ENCODE measurements around the gene TMEM186.

The TMEM186 gene

DNA sequence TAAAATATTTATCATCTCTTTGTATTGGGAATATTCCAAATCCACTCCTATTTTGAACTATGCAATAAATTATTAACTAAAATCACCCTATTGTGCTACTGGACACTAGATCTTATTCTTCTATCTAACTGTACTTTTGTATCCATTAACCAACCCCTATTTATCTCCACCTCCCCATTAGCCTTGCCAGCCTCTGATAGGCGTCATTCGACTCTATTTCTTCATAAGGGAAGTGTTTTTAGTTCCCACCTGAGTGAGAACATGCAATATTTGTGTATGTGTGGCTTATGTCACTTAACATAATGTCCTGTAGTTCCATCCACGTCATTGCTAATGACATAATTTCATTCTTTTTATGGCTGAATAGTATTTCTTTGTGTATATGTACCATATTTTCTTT, 23.9 kb downstream of the TMEM186 start:
- TF ChIP-seq Cebpa-rat (IDR thresholded peaks at IDR 0.05), result no peak
- Histone ChIP-seq H3K4me2 (no peak overlapping the region), H3K36me3 (peaks cover 28 to 81% (median 51%) of the 10 kb centered on the region in 11 experiments), H4K20me1 (no peaks in the 10 kb centered on the region), H3K27me3 (no peaks in the 10 kb centered on the region), H3K27ac (no peak overlapping the region), H3K4me3 (no peak overlapping the region), H3K9me3 (replicated peaks in 1 of 11) (no peaks in the 10 kb centered on the region), H3K9ac (no peak overlapping the region), H3K4me1 (no peaks in the 10 kb centered on the region)

DNA sequence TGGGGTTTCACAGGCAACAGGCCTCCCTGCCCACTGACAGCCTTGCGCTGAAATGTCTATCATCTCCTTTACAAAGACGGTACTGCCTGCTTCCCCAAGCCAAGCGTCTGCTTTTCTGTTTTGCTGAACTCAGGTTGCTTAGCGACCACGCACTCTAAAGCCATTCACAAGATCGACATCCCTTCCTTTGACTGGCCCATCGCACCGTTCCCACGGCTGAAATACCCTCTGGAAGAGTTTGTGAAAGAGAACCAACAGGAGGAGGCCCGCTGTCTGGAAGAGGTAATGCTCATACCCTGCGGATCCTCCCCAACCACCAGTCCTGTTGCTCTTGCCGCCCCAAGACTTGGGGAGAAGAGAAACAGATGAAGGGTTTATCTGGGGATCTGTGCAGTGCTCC, 28.7 kb downstream of the TMEM186 start:
- Histone ChIP-seq H3K27ac (no peak overlapping the region), H3K9me3 (replicated peaks in 1 of 11) (no peaks in the 10 kb centered on the region), H3K9ac (no peak overlapping the region), H3K27me3 (no peaks in the 10 kb centered on the region), H3K36me3 (peaks cover 12 to 79% (median 35%) of the 10 kb centered on the region in 11 experiments; a peak in 16 of 22 replicates), H3K4me3 (no peak overlapping the region), H3K4me2 (no peak overlapping the region), H3K4me1 (peaks cover 0 to 5% (median 0%) of the 10 kb centered on the region in 10 experiments; a peak in 2 of 20 replicates), H4K20me1 (no peaks in the 10 kb centered on the region; a peak in 1 of 22 replicates)
- TF ChIP-seq Cebpa-rat (IDR thresholded peaks at IDR 0.05), result no peak

- H3K9ac ChIP-seq, result no peak overlapping the region
- peaks cover 0 to 5% (median 0%) of the 10 kb centered on the region in 10 experiments; a peak in 2 of 20 replicates for H3K4me1 ChIP-seq
- H3K4me2 ChIP-seq, result no peak overlapping the region
- H3K36me3 ChIP-seq, result peaks cover 12 to 77% (median 32%) of the 10 kb centered on the region in 11 experiments; a peak in 16 of 22 replicates
- H4K20me1 ChIP-seq, result no peaks in the 10 kb centered on the region; a peak in 1 of 22 replicates
- H3K4me3 ChIP-seq, result no peak overlapping the region
- no peak overlapping the region for H3K27ac ChIP-seq
- no peak for TF ChIP-seq Cebpa-rat (IDR thresholded peaks at IDR 0.05)
- H3K9me3 ChIP-seq (replicated peaks in 1 of 11), result no peaks in the 10 kb centered on the region
- H3K27me3 ChIP-seq, result no peaks in the 10 kb centered on the region
Measured at GRCh38 chr16:8768283-8768682, 29.2 kb downstream of the TMEM186 start.

DNA sequence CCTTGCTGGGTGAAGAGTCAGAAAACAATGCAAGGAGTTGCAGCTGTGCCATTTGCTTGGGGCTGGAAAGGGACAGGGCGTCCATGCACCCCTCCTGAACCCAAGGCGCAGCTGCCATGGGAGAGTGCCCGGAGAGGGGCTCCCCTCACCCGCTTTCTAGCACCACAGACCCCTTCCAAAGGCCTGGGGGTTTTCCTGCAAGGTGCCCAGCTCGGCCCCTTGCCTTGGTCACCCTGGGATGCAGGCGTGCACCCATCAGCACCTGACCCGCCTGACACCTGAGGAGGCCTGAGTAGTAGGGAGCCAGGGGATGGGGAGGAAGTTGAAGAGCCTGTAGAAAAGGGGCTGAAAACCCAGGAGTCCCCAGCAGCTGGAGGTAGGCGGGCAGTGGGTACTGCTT, 30.3 kb downstream of the TMEM186 start:
- H3K36me3 ChIP-seq, result peaks cover 11 to 66% (median 24%) of the 10 kb centered on the region in 11 experiments; a peak in 16 of 22 replicates
- no peaks in the 10 kb centered on the region for H3K27me3 ChIP-seq
- H4K20me1 ChIP-seq, result no peaks in the 10 kb centered on the region; a peak in 1 of 22 replicates
- H3K4me2 ChIP-seq, result no peak overlapping the region
- no peak for TF ChIP-seq Cebpa-rat (IDR thresholded peaks at IDR 0.05)
- peaks cover 0 to 5% (median 0%) of the 10 kb centered on the region in 10 experiments; a peak in 2 of 20 replicates for H3K4me1 ChIP-seq
- H3K27ac ChIP-seq, result no peak overlapping the region
- no peaks in the 10 kb centered on the region for H3K9me3 ChIP-seq (replicated peaks in 1 of 11)
- no peak overlapping the region for H3K9ac ChIP-seq
- H3K4me3 ChIP-seq, result no peak overlapping the region

GRCh38 chr16:8764525-8765250, 32.8 kb downstream of the TMEM186 start:
- Histone ChIP-seq H3K4me1 (peaks cover 0 to 5% (median 0%) of the 10 kb centered on the region in 10 experiments; a peak in 2 of 20 replicates), H3K9me3 (replicated peaks in 1 of 11) (no peaks in the 10 kb centered on the region), H3K27me3 (no peaks in the 10 kb centered on the region), H3K4me2 (no peak overlapping the region), H3K27ac (no peak overlapping the region), H3K9ac (no peak overlapping the region), H3K4me3 (no peak overlapping the region), H3K36me3 (peaks cover 12 to 62% (median 29%) of the 10 kb centered on the region in 11 experiments; a peak in 16 of 22 replicates), H4K20me1 (no peaks in the 10 kb centered on the region; a peak in 1 of 22 replicates)
- TF ChIP-seq Cebpa-rat (IDR thresholded peaks at IDR 0.05), result no peak

- Histone ChIP-seq H3K9ac (no peak overlapping the region), H3K4me1 (peaks cover 0 to 5% (median 0%) of the 10 kb centered on the region in 10 experiments; a peak in 2 of 20 replicates), H3K4me2 (no peak overlapping the region), H3K9me3 (replicated peaks in 1 of 11) (no peaks in the 10 kb centered on the region), H3K36me3 (peaks cover 10 to 55% (median 26%) of the 10 kb centered on the region in 11 experiments; a peak in 15 of 22 replicates), H4K20me1 (no peaks in the 10 kb centered on the region; a peak in 1 of 22 replicates), H3K27ac (no peak overlapping the region), H3K4me3 (no peak overlapping the region), H3K27me3 (no peaks in the 10 kb centered on the region)
- no peak for TF ChIP-seq Cebpa-rat (IDR thresholded peaks at IDR 0.05)
Measured at GRCh38 chr16:8763899-8764298, 33.5 kb downstream of the TMEM186 start.

- no peaks in the 10 kb centered on the region; a peak in 1 of 22 replicates for H4K20me1 ChIP-seq
- H3K27me3 ChIP-seq, result no peaks in the 10 kb centered on the region
- TF ChIP-seq Cebpa-rat (IDR thresholded peaks at IDR 0.05), result no peak
- no peak overlapping the region for H3K9ac ChIP-seq
- H3K4me3 ChIP-seq, result no peak overlapping the region
- H3K4me2 ChIP-seq, result no peak overlapping the region
- H3K9me3 ChIP-seq (replicated peaks in 1 of 11), result no peaks in the 10 kb centered on the region
- H3K36me3 ChIP-seq, result peaks cover 2 to 51% (median 18%) of the 10 kb centered on the region in 11 experiments; a peak in 14 of 22 replicates
- H3K4me1 ChIP-seq, result peaks cover 0 to 5% (median 0%) of the 10 kb centered on the region in 10 experiments; a peak in 2 of 20 replicates
- H3K27ac ChIP-seq, result no peak overlapping the region
Measured at GRCh38 chr16:8763083-8763482, 34.4 kb downstream of the TMEM186 start.

DNA sequence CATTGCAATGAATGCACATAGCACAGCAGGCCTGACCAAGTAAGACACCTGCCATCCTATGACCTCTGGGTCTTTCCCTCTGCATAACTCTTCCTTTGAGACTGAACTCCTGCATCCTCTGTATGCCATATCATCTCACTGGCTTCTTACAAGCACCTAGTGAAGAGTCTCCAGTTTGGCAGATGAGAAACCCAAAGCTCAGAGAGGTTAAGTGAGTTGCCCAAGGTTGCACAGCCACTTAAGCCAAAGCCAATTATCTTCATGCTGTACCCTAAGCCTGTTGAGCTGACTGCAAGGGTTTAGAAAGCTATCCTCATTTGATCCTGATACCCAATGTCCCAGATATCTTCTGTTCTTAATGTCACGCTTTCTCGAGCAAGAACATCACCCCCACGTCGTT, 35.2 kb downstream of the TMEM186 start:
- Histone ChIP-seq H3K4me1 (peaks cover 0 to 5% (median 0%) of the 10 kb centered on the region in 10 experiments; a peak in 2 of 20 replicates), H3K27ac (no peak overlapping the region), H3K9ac (no peak overlapping the region), H3K4me3 (no peak overlapping the region), H4K20me1 (no peaks in the 10 kb centered on the region), H3K36me3 (peaks cover 0 to 50% (median 13%) of the 10 kb centered on the region in 11 experiments; a peak in 11 of 22 replicates), H3K9me3 (replicated peaks in 1 of 11) (no peaks in the 10 kb centered on the region), H3K4me2 (no peak overlapping the region), H3K27me3 (no peaks in the 10 kb centered on the region)
- TF ChIP-seq Cebpa-rat (IDR thresholded peaks at IDR 0.05), result no peak

DNA sequence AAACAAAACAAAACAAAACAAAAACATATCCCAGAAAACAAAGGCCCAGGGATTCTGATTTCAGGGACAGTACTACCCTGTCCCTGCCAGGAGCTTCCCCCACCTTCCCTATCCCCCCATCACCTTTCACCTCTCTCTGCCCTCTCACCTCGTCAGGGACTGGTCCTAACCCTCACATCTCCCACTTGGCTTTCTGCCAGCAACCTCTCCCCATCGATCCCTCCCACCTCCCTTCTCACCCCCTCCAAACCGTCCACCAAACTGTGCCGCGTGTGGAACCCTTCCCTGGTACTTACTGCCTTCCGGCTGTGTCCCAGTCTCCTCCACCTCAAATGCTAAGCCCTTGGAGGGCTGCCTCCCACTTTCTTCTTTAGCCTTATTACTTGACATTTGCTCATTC, 36.4 kb downstream of the TMEM186 start:
- Histone ChIP-seq H3K4me3 (no peak overlapping the region), H3K9me3 (replicated peaks in 1 of 11) (no peaks in the 10 kb centered on the region), H3K4me1 (peaks cover 0 to 4% (median 0%) of the 10 kb centered on the region in 10 experiments; a peak in 2 of 20 replicates), H3K36me3 (peaks cover 0 to 40% (median 9%) of the 10 kb centered on the region in 11 experiments; a peak in 9 of 22 replicates), H3K27ac (no peak overlapping the region), H3K27me3 (no peaks in the 10 kb centered on the region), H3K4me2 (no peak overlapping the region), H3K9ac (no peak overlapping the region), H4K20me1 (no peaks in the 10 kb centered on the region)
- no peak for TF ChIP-seq Cebpa-rat (IDR thresholded peaks at IDR 0.05)

All from BLaER1 treated with 17β-estradiol and CSF1 and Interleukin-3, amounts not matched to agents 10 nM and 100 nM (cell line).